K562 (cell line): ENCODE data around the gene HDAC7. TPM values are rescaled to one million over a fixed set of nuclear protein-coding genes. Genes with fewer than 3 reads are reported as not detected.

Experiments used
- ATAC-seq: fragments of 200-7000 bp; cut with Tn5 transposase; 3 replicates; pipeline ENCODE4 v1.9.1; 2020; ENCODE audit warnings: moderate library complexity
- BruUV-seq: library from RNA; stranded (reverse); fragments of 400-500 nt; replicated peaks from 2 replicates; lab custom pipeline; 2021; lab: Mats Ljungman, UMichigan
- CTCF ChIA-PET: fragments of 300-600 bp; formaldehyde crosslinking; extraction: SDS; loops from one replicate; lab custom pipeline; 2021; ENCODE audit warnings: low intra/inter-chr PET ratio; lab: Yijun Ruan, JAX
- POLR2A ChIA-PET: fragments of 300-600, 350-650 bp; sonication (Branson Sonifier 250); formaldehyde crosslinking; extraction: SDS; loops from one replicate; lab custom pipeline; 2021; ENCODE audit warnings: antibody characterized with exemption, inconsistent platforms; lab: Yijun Ruan, JAX
- DNase-seq, 4 experiments: peaks; one replicate each; pipeline versions ENCODE4 v3.0.0 to v3.0.0-alpha.2; 2011 to 2018; ENCODE audit warnings: low spot score in 3 of 4, mixed read lengths in 3 of 4; ENCODE audit errors: extremely low read depth in 1 of 4
- FAIRE-seq: peaks from 2 replicates; lab custom pipeline; 2011; peaks lifted over from hg19 to GRCh38; lab: Jason Lieb, UNC
- H2AFZ ChIP-seq: 2 replicates; pipeline ENCODE4 v1.6.0; 2011; ENCODE audit warnings: low read depth, low read length, control low read depth, inconsistent platforms
- H3K27ac ChIP-seq: fragments of 200-600 bp; 3 replicates; pipeline ENCODE4 v1.8.0; 2011; ENCODE audit warnings: low read depth, mild to moderate bottlenecking, control low read depth, inconsistent platforms, low read length, moderate library complexity, mixed read lengths; ENCODE audit errors: extremely low read depth
- H3K27me3 ChIP-seq, 2 experiments: fragments of 300-600 bp in 1 of 2; 2 replicates in 1 of 2; 3 replicates in 1 of 2; pipeline versions ENCODE4 v1.6.0 to v1.8.0; 2011; ENCODE audit warnings: inconsistent platforms in 2 of 2, low read length in 2 of 2, mild to moderate bottlenecking in 1 of 2, mixed read lengths in 1 of 2, moderate library complexity in 1 of 2; ENCODE audit not compliant: control insufficient read depth in 2 of 2, insufficient read depth in 2 of 2
- H3K36me3 ChIP-seq: fragments of 300-600 bp; 3 replicates; pipeline ENCODE4 v1.8.0; 2011; ENCODE audit warnings: mild to moderate bottlenecking, low read length, inconsistent platforms; ENCODE audit not compliant: control insufficient read depth, insufficient read depth
- H3K4me1 ChIP-seq, 2 experiments: fragments of 200-600 bp in 1 of 2; replicated peaks in 1 of 2; 2 replicates in 1 of 2; 3 replicates in 1 of 2; pipeline versions ENCODE4 v1.5.1 to v1.8.0; 2011; ENCODE audit warnings: inconsistent platforms in 2 of 2, low read length in 2 of 2, mild to moderate bottlenecking in 1 of 2, mixed read lengths in 1 of 2, moderate library complexity in 1 of 2; ENCODE audit not compliant: control insufficient read depth in 2 of 2, insufficient read depth in 2 of 2
- H3K4me2 ChIP-seq: 2 replicates; pipeline ENCODE4 v1.6.1; 2011; ENCODE audit warnings: low read length, control low read depth, inconsistent platforms, mixed read lengths; ENCODE audit not compliant: insufficient read depth
- H3K4me3 ChIP-seq: fragments of 200-600 bp; sonication (generic), shearing (Covaris generic); 2 replicates; pipeline ENCODE4 v1.5.1; 2016; ENCODE audit warnings: control low read depth, inconsistent platforms
- H3K79me2 ChIP-seq: fragments of 200-600 bp; 3 replicates; pipeline ENCODE4 v1.8.0; 2011; ENCODE audit warnings: low read length, inconsistent platforms; ENCODE audit not compliant: control insufficient read depth, insufficient read depth
- H3K9ac ChIP-seq, 2 experiments: 2 replicates each; pipeline versions ENCODE4 v1.6.0 to v1.6.1; 2011; ENCODE audit warnings: low read depth in 2 of 2, low read length in 2 of 2, control low read depth in 1 of 2, inconsistent platforms in 1 of 2, mild to moderate bottlenecking in 1 of 2, mixed read lengths in 1 of 2; ENCODE audit not compliant: insufficient read depth in 1 of 2
- H3K9me1 ChIP-seq: one replicate; pipeline ENCODE4 v1.6.0; 2011; ENCODE audit warnings: inconsistent platforms, mild to moderate bottlenecking, low read length, moderate library complexity; ENCODE audit not compliant: control insufficient read depth, insufficient read depth
- H3K9me3 ChIP-seq: replicated peaks from 2 replicates; pipeline ENCODE4 v1.5.1; 2011; ENCODE audit warnings: low read depth, low read length, inconsistent platforms; ENCODE audit not compliant: control insufficient read depth, insufficient read depth
- H4K20me1 ChIP-seq: replicated peaks from 2 replicates; pipeline ENCODE4 v1.6.1; 2011; ENCODE audit warnings: low read length, inconsistent platforms, mixed read lengths; ENCODE audit not compliant: control insufficient read depth, insufficient read depth
- C11orf30 ChIP-seq: fragments of 450-650 bp; IDR thresholded peaks from 2 replicates; pipeline ENCODE4 v1.6.1; 2016; ENCODE audit warnings: low read depth, mild to moderate bottlenecking
- EWSR1 ChIP-seq: fragments of 450-650 bp; IDR thresholded peaks from 2 replicates; pipeline ENCODE4 v1.6.1; 2018; ENCODE audit warnings: borderline replicate concordance, mild to moderate bottlenecking, low read depth, moderate library complexity; ENCODE audit not compliant: partially characterized antibody
- MAFF ChIP-seq: IDR thresholded peaks from 2 replicates; pipeline ENCODE4 v1.6.1; 2012; ENCODE audit warnings: low read length, improper control_type of control experiment
- MAFG ChIP-seq: fragments of 450-650 bp; conservative IDR thresholded peaks from 2 replicates; pipeline ENCODE4 v1.6.1; 2016; ENCODE audit warnings: missing genetic modification characterization, missing compliant biosample characterization
- MAFK ChIP-seq: IDR thresholded peaks from 2 replicates; pipeline ENCODE4 v1.6.1; 2011; ENCODE audit warnings: low read length, improper control_type of control experiment
- POLR2A ChIP-seq: fragments of 450-650 bp; conservative IDR thresholded peaks from 2 replicates; pipeline ENCODE4 v1.6.1; 2016
- POLR2G ChIP-seq: fragments of 200-400 bp; formaldehyde crosslinking; IDR thresholded peaks from 2 replicates; pipeline ENCODE4 v1.6.1; 2017; ENCODE audit warnings: low read depth, mild to moderate bottlenecking, antibody characterized with exemption, low read length, moderate library complexity
- RBFOX2 ChIP-seq: fragments of 200-400 bp; formaldehyde crosslinking; IDR thresholded peaks from 2 replicates; pipeline ENCODE4 v1.6.1; 2017; ENCODE audit warnings: low read depth, mild to moderate bottlenecking, low read length, moderate library complexity
- SIX5 ChIP-seq, 2 experiments: IDR thresholded peaks; 2 replicates each; pipeline ENCODE4 v1.6.1; 2011; ENCODE audit warnings: low read length in 2 of 2, borderline replicate concordance in 1 of 2, low read depth in 1 of 2, mild to moderate bottlenecking in 1 of 2, moderate library complexity in 1 of 2; ENCODE audit not compliant: insufficient read depth in 1 of 2
- STAT5B ChIP-seq: fragments of 250-450 bp; sonication (Bioruptor Pico); IDR thresholded peaks from 2 replicates; pipeline ENCODE4 v1.8.0; 2021; ENCODE audit warnings: mild to moderate bottlenecking, inconsistent platforms
- TAF15 ChIP-seq: fragments of 200-400 bp; formaldehyde crosslinking; IDR thresholded peaks from 2 replicates; pipeline ENCODE4 v1.6.1; 2017; ENCODE audit warnings: mild to moderate bottlenecking, low read depth, low read length, moderate library complexity
- ZNF316 ChIP-seq: fragments of 450-650 bp; IDR thresholded peaks from 2 replicates; pipeline ENCODE4 v1.6.1; 2016
- WGBS: fragments of 100-300 bp; shearing (Covaris generic); methylation state at CpG from one replicate; pipeline ENCODE4 v1.1.6; 2016; ENCODE audit warnings: low coverage, mixed read lengths; ENCODE audit not compliant: insufficient coverage; ENCODE audit errors: missing lambda C conversion rate; 5-methylcytosine and 5-hydroxymethylcytosine counted together
- in situ Hi-C: fragments of 300-500 bp; cut with MboI; formaldehyde crosslinking; loops from 4 replicates; pipeline ENCODE4 v1.15.0; 2018; ENCODE audit warnings: inconsistent platforms, mixed read lengths
- intact Hi-C: fragments of 100-400 bp; cut with micrococcal nuclease; formaldehyde crosslinking; loops from 2 replicates; pipeline ENCODE4 v1.14.2; 2022
- polyA plus RNA-seq, 8 experiments: library from polyadenylated mRNA; depleted of rRNA in 4 of 8; stranded (reverse) in 5 of 8; unstranded in 3 of 8; fragments of >200 nt; fragmentation: Nextera tagmentation in 2 of 8; fragmentation: Illumina TruSeq in 1 of 8; extraction: Ambion mirVana in 2 of 8; extraction: Trizol in 1 of 8; gene quantifications; 2 replicates each; pipeline versions ENCODE4 v1.2.1 to v1.2.3, GENCODE V29; 2011 to 2014; ENCODE audit warnings: inconsistent platforms in 1 of 8, missing spikeins in 1 of 8
- total RNA-seq, 7 experiments: library from RNA; depleted of rRNA in 6 of 7; stranded (reverse); fragments of >200 nt in 6 of 7; fragmentation: Illumina TruSeq in 2 of 7; extraction: Trizol in 2 of 7; gene quantifications; 2 replicates each; pipeline versions ENCODE4 v1.2.1 to v1.2.3, GENCODE V29; 2011 to 2021; ENCODE audit warnings: low replicate concordance in 1 of 7
- TF ChIP-seq, protein P1 (sequence below), 2 experiments: fragments of 250-450 bp in 1 of 2; fragments of 450-650 bp in 1 of 2; sonication (Bioruptor Pico) in 1 of 2; IDR thresholded peaks; 2 replicates each; pipeline versions ENCODE4 v1.6.1 to v1.8.0; 2016 to 2021; ENCODE audit warnings: mild to moderate bottlenecking in 2 of 2, moderate library complexity in 2 of 2, missing compliant biosample characterization in 1 of 2, missing genetic modification characterization in 1 of 2
- TF ChIP-seq, protein P2 (sequence below): conservative IDR thresholded peaks from 2 replicates; pipeline ENCODE4 v1.6.1; 2011; ENCODE audit warnings: low read depth, mild to moderate bottlenecking, low read length; ENCODE audit not compliant: control insufficient read depth
- TF ChIP-seq, protein P3 (sequence below): sonication (generic); formaldehyde crosslinking; IDR thresholded peaks from 2 replicates; pipeline ENCODE4 v1.8.1; 2023; ENCODE audit warnings: mild to moderate bottlenecking, missing genetic modification reagents
- TF ChIP-seq, protein P4 (sequence below): sonication (generic); formaldehyde crosslinking; IDR thresholded peaks from 2 replicates; pipeline ENCODE4 v1.8.0; 2022; ENCODE audit warnings: mild to moderate bottlenecking, missing genetic modification reagents

The HDAC7 gene
- total and polyA plus RNA-seq, 9 of the 15 experiments (the other 6 are each of a cell fraction or from before 2014, with no cell fraction given): 2.5 to 129 (median 31.1) TPM

DNA sequence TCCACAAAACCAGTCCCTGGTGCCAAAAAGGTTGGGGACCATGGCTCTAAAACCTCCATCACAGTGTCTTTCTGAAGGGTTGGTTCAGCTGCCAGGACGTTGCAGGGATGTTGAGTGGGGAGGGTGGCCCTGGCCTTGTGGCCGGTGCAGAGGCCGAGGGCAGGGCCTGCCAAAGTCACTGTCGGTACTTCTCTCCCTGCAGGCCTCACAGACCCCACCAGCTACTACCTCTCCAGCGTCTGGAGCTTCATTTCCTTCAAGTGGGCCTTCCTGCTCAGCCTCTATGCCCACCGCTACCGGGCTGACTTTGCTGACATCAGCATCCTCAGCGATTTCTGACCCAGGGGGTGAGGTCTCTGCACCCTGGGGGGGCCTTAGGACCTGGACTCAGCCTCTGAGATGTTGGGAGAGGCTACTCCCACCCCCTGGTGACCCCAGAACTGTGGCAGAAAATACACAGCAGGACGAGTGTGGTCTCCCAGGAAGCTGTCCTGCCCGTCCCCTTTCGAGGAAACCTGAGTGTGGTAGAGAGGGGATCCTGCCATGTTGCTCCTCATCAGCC is 39.7 kb downstream of the HDAC7 start:
- Histone ChIP-seq H3K4me3 (no peak overlapping the region), H3K27ac (no peak overlapping the region), H3K4me1 (peaks cover 41 to 73% of the 10 kb centered on the region in 2 experiments), H2AFZ (no peak overlapping the region), H3K79me2 (peaks cover 52% of the 10 kb centered on the region), H4K20me1 (peaks cover 17% of the 10 kb centered on the region; the same call in 1 of the 2 replicates), H3K9ac (peak overlapping the region in 1 of 2 experiments; percentile 17; a peak in 1 of 4 replicates), H3K4me2 (no peak overlapping the region), H3K9me3 (no peaks in the 10 kb centered on the region), H3K36me3 (peaks cover 65% of the 10 kb centered on the region; the same call in 2 of the 3 replicates), H3K9me1 (peaks cover 5% of the 10 kb centered on the region), H3K27me3 (no peaks in the 10 kb centered on the region)
- ATAC-seq (no peak), FAIRE-seq (no peak), DNase-seq (no peak)
- ChIA-PET POLR2A (interaction anchor here (0.6 to 2.0 kb wide), 7 partner anchors 10 to 78 kb away, joined by 3 to 6 read pairs (median 4); partner anchors contain the start of gene RAPGEF3), CTCF (interaction anchor here (1.8 to 4.5 kb wide), 3 partner anchors 13 to 64 kb away, joined by 6 to 42 read pairs (median 21); no protein-coding TSS in a partner anchor)
- no TSS peak for BruUV-seq
- intact Hi-C loops (loop anchor here (1.0 kb wide), 3 partner anchors 38 to 65 kb away; no protein-coding TSS in a partner anchor), in situ Hi-C loops (loop anchor here (10.0 kb wide), 1 partner anchor 65 kb away; no protein-coding TSS in a partner anchor)
- 79% methylated on average over 9 of the region's 11 CpGs for WGBS
- TF ChIP-seq MAFF (peak; percentile 19; the same call in 1 of the 2 replicates), C11orf30 (peak; percentile 35; the same call in 1 of the 2 replicates), STAT5B (no peak), MAFG (tag) (0 out of 2 replicates have a peak, but pooled peaks have one; percentile 5), SIX5 (IDR thresholded peaks at IDR 0.05; ENCODE audit: borderline replicate concordance in 1 of 2, insufficient read depth in 1 of 2, low read depth in 1 of 2, low read length in 2 of 2) (no peak), RBFOX2 (peak; percentile 52), MAFK (peak; percentile 37; the same call in 1 of the 2 replicates), EWSR1 (no peak), TAF15 (0 out of 2 replicates have a peak, but pooled peaks have one; percentile 49), POLR2G (peak; percentile 70), ZNF316 (peak; percentile 46; the same call in 1 of the 2 replicates), POLR2A (0 out of 2 replicates have a peak, but pooled peaks have one; percentile 13)
- TF ChIP-seq, protein P1, sequence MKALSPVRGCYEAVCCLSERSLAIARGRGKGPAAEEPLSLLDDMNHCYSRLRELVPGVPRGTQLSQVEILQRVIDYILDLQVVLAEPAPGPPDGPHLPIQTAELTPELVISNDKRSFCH (CRISPR knock-in tag; IDR thresholded peaks at IDR 0.05): no peak
- TF ChIP-seq, protein P1 (tag; IDR thresholded peaks at IDR 0.05): no peak
- TF ChIP-seq, protein P2, sequence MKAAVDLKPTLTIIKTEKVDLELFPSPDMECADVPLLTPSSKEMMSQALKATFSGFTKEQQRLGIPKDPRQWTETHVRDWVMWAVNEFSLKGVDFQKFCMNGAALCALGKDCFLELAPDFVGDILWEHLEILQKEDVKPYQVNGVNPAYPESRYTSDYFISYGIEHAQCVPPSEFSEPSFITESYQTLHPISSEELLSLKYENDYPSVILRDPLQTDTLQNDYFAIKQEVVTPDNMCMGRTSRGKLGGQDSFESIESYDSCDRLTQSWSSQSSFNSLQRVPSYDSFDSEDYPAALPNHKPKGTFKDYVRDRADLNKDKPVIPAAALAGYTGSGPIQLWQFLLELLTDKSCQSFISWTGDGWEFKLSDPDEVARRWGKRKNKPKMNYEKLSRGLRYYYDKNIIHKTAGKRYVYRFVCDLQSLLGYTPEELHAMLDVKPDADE: no peak
- TF ChIP-seq, protein P3, sequence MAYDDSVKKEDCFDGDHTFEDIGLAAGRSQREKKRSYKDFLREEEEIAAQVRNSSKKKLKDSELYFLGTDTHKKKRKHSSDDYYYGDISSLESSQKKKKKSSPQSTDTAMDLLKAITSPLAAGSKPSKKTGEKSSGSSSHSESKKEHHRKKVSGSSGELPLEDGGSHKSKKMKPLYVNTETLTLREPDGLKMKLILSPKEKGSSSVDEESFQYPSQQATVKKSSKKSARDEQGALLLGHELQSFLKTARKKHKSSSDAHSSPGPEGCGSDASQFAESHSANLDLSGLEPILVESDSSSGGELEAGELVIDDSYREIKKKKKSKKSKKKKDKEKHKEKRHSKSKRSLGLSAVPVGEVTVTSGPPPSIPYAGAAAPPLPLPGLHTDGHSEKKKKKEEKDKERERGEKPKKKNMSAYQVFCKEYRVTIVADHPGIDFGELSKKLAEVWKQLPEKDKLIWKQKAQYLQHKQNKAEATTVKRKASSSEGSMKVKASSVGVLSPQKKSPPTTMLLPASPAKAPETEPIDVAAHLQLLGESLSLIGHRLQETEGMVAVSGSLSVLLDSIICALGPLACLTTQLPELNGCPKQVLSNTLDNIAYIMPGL (CRISPR knock-in tag): no peak
- TF ChIP-seq, protein P4, sequence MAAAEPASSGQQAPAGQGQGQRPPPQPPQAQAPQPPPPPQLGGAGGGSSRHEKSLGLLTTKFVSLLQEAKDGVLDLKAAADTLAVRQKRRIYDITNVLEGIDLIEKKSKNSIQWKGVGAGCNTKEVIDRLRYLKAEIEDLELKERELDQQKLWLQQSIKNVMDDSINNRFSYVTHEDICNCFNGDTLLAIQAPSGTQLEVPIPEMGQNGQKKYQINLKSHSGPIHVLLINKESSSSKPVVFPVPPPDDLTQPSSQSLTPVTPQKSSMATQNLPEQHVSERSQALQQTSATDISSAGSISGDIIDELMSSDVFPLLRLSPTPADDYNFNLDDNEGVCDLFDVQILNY: 0 out of 2 replicates have a peak, but pooled peaks have one; percentile 40
